Fibroblast of lung (primary cell): ENCODE data around the gene PNPO. TPM values are rescaled to one million over a fixed set of nuclear protein-coding genes. Genes with fewer than 3 reads are reported as not detected.
"Not testable (repeated sequence)": the region's sequence is repeated elsewhere in the genome, so short reads cannot be mapped to it uniquely, and the experiment has no call there.

Experiments used
- DNase-seq, 2 donors: peaks; one replicate each; pipeline versions ENCODE4 v3.0.0 to v3.0.0-alpha.2; 2010; ENCODE audit warnings: low read depth in 2 of 2
- H2AFZ ChIP-seq: 2 replicates; pipeline ENCODE4 v1.5.1; 2012; ENCODE audit warnings: low read length, control low read depth, inconsistent platforms
- H3K27ac ChIP-seq: 2 replicates; pipeline ENCODE4 v1.5.1; 2011; ENCODE audit warnings: low read length, control low read depth; ENCODE audit not compliant: insufficient read depth
- H3K27me3 ChIP-seq: 2 replicates; pipeline ENCODE4 v1.5.1; 2011; ENCODE audit warnings: mild to moderate bottlenecking, low read length; ENCODE audit not compliant: control insufficient read depth, insufficient read depth
- H3K36me3 ChIP-seq: 2 replicates; pipeline ENCODE4 v1.5.1; 2011; ENCODE audit warnings: low read length; ENCODE audit not compliant: control insufficient read depth, insufficient read depth
- H3K4me1 ChIP-seq: 2 replicates; pipeline ENCODE4 v1.5.1; 2011; ENCODE audit warnings: low read length; ENCODE audit not compliant: control insufficient read depth, insufficient read depth; ENCODE audit errors: extremely low read depth
- H3K4me2 ChIP-seq: 2 replicates; pipeline ENCODE4 v1.5.1; 2011; ENCODE audit warnings: low read length, control low read depth; ENCODE audit not compliant: insufficient read depth; ENCODE audit errors: extremely low read depth
- H3K4me3 ChIP-seq, 4 experiments: fragments of 200-600 bp in 1 of 4; sonication (generic) in 1 of 4; replicated peaks in 1 of 4; 2 replicates each; pipeline ENCODE4 v1.5.1; 2011 to 2016; ENCODE audit warnings: low read length in 4 of 4, low read depth in 3 of 4, mild to moderate bottlenecking in 3 of 4, control low read depth in 2 of 4, inconsistent platforms in 1 of 4, mixed read lengths in 1 of 4; ENCODE audit not compliant: insufficient read depth in 1 of 4; ENCODE audit errors: control extremely low read depth in 1 of 4
- H3K79me2 ChIP-seq: 2 replicates; pipeline ENCODE4 v1.5.1; 2012; ENCODE audit warnings: mild to moderate bottlenecking, low read length, inconsistent platforms; ENCODE audit not compliant: control insufficient read depth, insufficient read depth
- H3K9ac ChIP-seq: 2 replicates; pipeline ENCODE4 v1.5.1; 2011; ENCODE audit warnings: mild to moderate bottlenecking, low read length, control low read depth; ENCODE audit not compliant: insufficient read depth
- H3K9me3 ChIP-seq: 2 replicates; pipeline ENCODE4 v1.5.1; 2012; ENCODE audit warnings: low read depth, low read length; ENCODE audit not compliant: control insufficient read depth, insufficient read depth
- H4K20me1 ChIP-seq: 2 replicates; pipeline ENCODE4 v1.5.1; 2011; ENCODE audit warnings: low read length; ENCODE audit not compliant: control insufficient read depth, insufficient read depth; ENCODE audit errors: extremely low read depth
- CTCF ChIP-seq, 2 donors: IDR thresholded peaks in 1 of 2; conservative IDR thresholded peaks in 1 of 2; 1 replicate in 1 of 2; 2 replicates in 1 of 2; pipeline ENCODE4 v1.5.1; 2011 to 2012; ENCODE audit warnings: low read length in 2 of 2, control low read depth in 1 of 2, inconsistent platforms in 1 of 2, low read depth in 1 of 2, mild to moderate bottlenecking in 1 of 2
- EZH2 ChIP-seq: IDR thresholded peaks from 2 replicates; pipeline ENCODE4 v1.5.1; 2012; ENCODE audit warnings: low read length, control low read depth, mild to moderate bottlenecking; ENCODE audit errors: missing control alignments
- polyA plus RNA-seq, 2 donors: library from polyadenylated mRNA; depleted of rRNA in 1 of 2; stranded (reverse) in 1 of 2; unstranded in 1 of 2; fragments of >200 nt; gene quantifications; 2 replicates each; pipeline ENCODE4 v1.2.1, GENCODE V29; 2011 to 2012; ENCODE audit warnings: missing spikeins in 1 of 2
- total RNA-seq: library from RNA; depleted of rRNA; stranded (reverse); fragments of >200 nt; gene quantifications from 2 replicates; pipeline ENCODE4 v1.2.1, GENCODE V29; 2014

Gene PNPO
- total and polyA plus RNA-seq, 2 donors (not counting 1 experiment from before 2014, with no cell fraction given) = 25.7 to 26.6 TPM

GRCh38 chr17:47918006-47918405 is 23.4 kb upstream of the PNPO start:
- TF ChIP-seq CTCF (conservative IDR thresholded peaks at IDR 0.05 in 1 of 2, IDR thresholded peaks at IDR 0.05 in 1 of 2; ENCODE audit: low read depth in 1 of 2, low read length in 2 of 2) (no peak), EZH2 (no peak)
- Histone ChIP-seq H2AFZ (no peak overlapping the region), H3K9ac (no peak overlapping the region), H3K27ac (no peak overlapping the region), H3K9me3 (no peaks in the 10 kb centered on the region), H3K4me1 (no peaks in the 10 kb centered on the region), H3K4me3 (no peak overlapping the region), H3K36me3 (peaks cover 5% of the 10 kb centered on the region), H4K20me1 (no peaks in the 10 kb centered on the region), H3K4me2 (no peak overlapping the region), H3K27me3 (no peaks in the 10 kb centered on the region), H3K79me2 (no peaks in the 10 kb centered on the region)
- DNase-seq = no peak

GRCh38 chr17:47918991-47919390 is 22.4 kb upstream of the PNPO start:
- H3K4me3 ChIP-seq = no peak overlapping the region
- H3K27me3 ChIP-seq = no peaks in the 10 kb centered on the region
- no peaks in the 10 kb centered on the region for H3K79me2 ChIP-seq
- peaks cover 7% of the 10 kb centered on the region for H3K36me3 ChIP-seq
- no peaks in the 10 kb centered on the region for H3K4me1 ChIP-seq
- TF ChIP-seq CTCF (conservative IDR thresholded peaks at IDR 0.05 in 1 of 2, IDR thresholded peaks at IDR 0.05 in 1 of 2; ENCODE audit: low read depth in 1 of 2, low read length in 2 of 2) (no peak), EZH2 (no peak)
- H3K9me3 ChIP-seq = no peaks in the 10 kb centered on the region
- DNase-seq = no peak
- H3K9ac ChIP-seq = no peak overlapping the region
- H2AFZ ChIP-seq = no peak overlapping the region
- no peak overlapping the region for H3K27ac ChIP-seq
- H3K4me2 ChIP-seq = no peak overlapping the region
- H4K20me1 ChIP-seq = no peaks in the 10 kb centered on the region

GRCh38 chr17:47919889-47920288 is 21.5 kb upstream of the PNPO start:
- not testable (repeated sequence) for H3K27me3 ChIP-seq, H3K9ac ChIP-seq, H2AFZ ChIP-seq, H3K4me2 ChIP-seq, H3K27ac ChIP-seq, H4K20me1 ChIP-seq, H3K36me3 ChIP-seq, H3K79me2 ChIP-seq, H3K9me3 ChIP-seq, H3K4me3 ChIP-seq, DNase-seq, H3K4me1 ChIP-seq
